Measurements from ENCODE around the gene ATP1A2. TPM values are rescaled to one million over a fixed set of nuclear protein-coding genes. Genes with fewer than 3 reads are reported as not detected.
A peak's percentile ranks its signal among the peaks of the same experiment; 100 is the strongest.

ATP1A2 gene
- total and polyA plus RNA-seq, 2 of the 8 experiments (the other 6 are each of a cell fraction or from before 2014, with no cell fraction given): 39.7 to 40.8 TPM

DNA sequence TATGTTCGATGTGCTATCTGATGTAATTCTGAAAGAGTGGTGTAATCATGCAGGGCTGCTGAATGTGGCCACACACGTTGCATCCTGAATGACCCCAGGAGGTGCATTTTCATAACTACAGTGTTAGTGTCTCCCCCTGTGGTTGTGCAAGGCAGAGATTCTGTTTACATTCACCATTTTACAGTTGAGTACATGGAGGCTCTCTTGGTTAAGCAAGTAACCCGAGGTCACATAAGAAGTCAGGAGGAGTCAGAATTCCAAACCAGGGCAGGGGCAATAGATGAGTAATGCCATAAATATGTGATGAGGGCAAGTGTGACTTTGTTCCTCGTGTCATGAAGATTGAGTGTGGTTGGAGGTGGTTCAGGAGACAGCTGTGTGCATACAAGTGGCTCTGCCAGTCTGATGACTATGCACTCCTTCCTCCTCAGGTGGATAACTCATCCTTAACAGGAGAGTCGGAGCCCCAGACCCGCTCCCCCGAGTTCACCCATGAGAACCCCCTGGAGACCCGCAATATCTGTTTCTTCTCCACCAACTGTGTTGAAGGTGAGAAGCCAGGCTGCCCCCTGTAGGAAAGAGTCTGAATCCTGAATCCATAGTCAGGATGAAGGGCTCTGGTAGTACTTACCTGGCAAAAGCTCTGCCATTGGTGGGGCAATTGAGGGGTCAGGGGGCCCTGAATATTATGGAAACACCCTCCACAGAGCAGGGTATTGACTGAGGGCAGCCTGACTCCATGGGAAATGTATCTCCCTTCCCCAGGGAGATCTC is 9.3 kb downstream of the ATP1A2 start:
- peaks cover 9 to 57% (median 47%) of the 10 kb centered on the region in 4 experiments; a peak in 7 of 8 replicates for H3K36me3 ChIP-seq (ENCODE audit: control insufficient read depth in 2 of 4, insufficient read depth in 4 of 4, low read length in 3 of 4)
- POLR2A ChIA-PET (ENCODE audit: partially characterized antibody): interaction anchor here (0.8 to 8.1 kb wide), 8 partner anchors 9 to 86 kb away, joined by 3 to 56 read pairs (median 4); partner anchors contain the start of gene ATP1A2
- no peak overlapping the region for H4K91ac ChIP-seq (replicated peaks; ENCODE audit: insufficient read length, low read length)
- no peak overlapping the region for H3K4me3 ChIP-seq (ENCODE audit: extremely low read depth in 1 of 4, insufficient read depth in 2 of 4, low read depth in 3 of 4, low read length in 4 of 4)
- H2BK120ac ChIP-seq (replicated peaks; ENCODE audit: low read depth, low read length): no peak overlapping the region
- no peak overlapping the region for H3K23ac ChIP-seq (ENCODE audit: insufficient read length)
- H3K79me2 ChIP-seq (ENCODE audit: control insufficient read depth in 1 of 2, insufficient read depth in 2 of 2, low read length in 2 of 2): no peaks in the 10 kb centered on the region
- DNase-seq (ENCODE audit: low read depth in 1 of 2, low spot score in 2 of 2) (no peak), FAIRE-seq (no peak)
- no peak overlapping the region for H2BK20ac ChIP-seq (ENCODE audit: low read length)
- no peak overlapping the region for H3K27ac ChIP-seq (ENCODE audit: low read depth, low read length)
- H2BK15ac ChIP-seq (ENCODE audit: low read length): no peak overlapping the region
- H2BK12ac ChIP-seq (ENCODE audit: low read depth, low read length): no peak overlapping the region
- TF ChIP-seq BCL11A (IDR thresholded peaks at IDR 0.05; ENCODE audit: low read depth in 2 of 2, low read length in 2 of 2) (no peak), EZH2 (IDR thresholded peaks at IDR 0.05; ENCODE audit: low read depth, low read length, severe bottlenecking) (no peak), CHD2 (IDR thresholded peaks at IDR 0.05; ENCODE audit: low read length) (no peak), RAD21 (IDR thresholded peaks at IDR 0.05 in 1 of 2, conservative IDR thresholded peaks at IDR 0.05 in 1 of 2; ENCODE audit: low read depth in 2 of 2, low read length in 2 of 2) (peak; percentile 30 to 47; a peak in 3 of 4 replicates)
- TF ChIP-seq, protein P1, sequence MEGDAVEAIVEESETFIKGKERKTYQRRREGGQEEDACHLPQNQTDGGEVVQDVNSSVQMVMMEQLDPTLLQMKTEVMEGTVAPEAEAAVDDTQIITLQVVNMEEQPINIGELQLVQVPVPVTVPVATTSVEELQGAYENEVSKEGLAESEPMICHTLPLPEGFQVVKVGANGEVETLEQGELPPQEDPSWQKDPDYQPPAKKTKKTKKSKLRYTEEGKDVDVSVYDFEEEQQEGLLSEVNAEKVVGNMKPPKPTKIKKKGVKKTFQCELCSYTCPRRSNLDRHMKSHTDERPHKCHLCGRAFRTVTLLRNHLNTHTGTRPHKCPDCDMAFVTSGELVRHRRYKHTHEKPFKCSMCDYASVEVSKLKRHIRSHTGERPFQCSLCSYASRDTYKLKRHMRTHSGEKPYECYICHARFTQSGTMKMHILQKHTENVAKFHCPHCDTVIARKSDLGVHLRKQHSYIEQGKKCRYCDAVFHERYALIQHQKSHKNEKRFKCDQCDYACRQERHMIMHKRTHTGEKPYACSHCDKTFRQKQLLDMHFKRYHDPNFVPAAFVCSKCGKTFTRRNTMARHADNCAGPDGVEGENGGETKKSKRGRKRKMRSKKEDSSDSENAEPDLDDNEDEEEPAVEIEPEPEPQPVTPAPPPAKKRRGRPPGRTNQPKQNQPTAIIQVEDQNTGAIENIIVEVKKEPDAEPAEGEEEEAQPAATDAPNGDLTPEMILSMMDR (IDR thresholded peaks at IDR 0.05; ENCODE audit: control extremely low read depth in 1 of 3, insufficient read depth in 1 of 3, low read depth in 1 of 3, low read length in 3 of 3): peak in 2 of 3 experiments; percentile 25 to 39; a peak in 3 of 4 replicates
- H3K18ac ChIP-seq (ENCODE audit: extremely low read depth, low read length): no peak overlapping the region
- H3K4ac ChIP-seq (replicated peaks; ENCODE audit: insufficient read length, low read depth, low read length): no peak overlapping the region
- H2AK5ac ChIP-seq (ENCODE audit: low read depth, low read length): no peak overlapping the region
- no peak overlapping the region for H3K4me2 ChIP-seq (ENCODE audit: insufficient read depth in 1 of 2, low read depth in 2 of 2, low read length in 2 of 2)
- peaks cover 0 to 6% (median 0%) of the 10 kb centered on the region in 4 experiments; a peak in 2 of 7 replicates for H3K4me1 ChIP-seq (replicated peaks in 1 of 4; ENCODE audit: control insufficient read depth in 3 of 4, insufficient read depth in 4 of 4, low read length in 3 of 4)
- H4K5ac ChIP-seq (ENCODE audit: insufficient read length, low read depth, low read length): no peak overlapping the region
- no peak overlapping the region for H3K56ac ChIP-seq (replicated peaks; ENCODE audit: insufficient read length, low read depth, low read length)
- peaks cover 3% of the 10 kb centered on the region; the same call in 1 of the 2 replicates for H3K79me1 ChIP-seq (ENCODE audit: low read depth, low read length)
- CTCF ChIA-PET (ENCODE audit: partially characterized antibody): interaction anchor here (0.6 to 18.1 kb wide), 23 partner anchors 13 to 233 kb away, joined by 3 to 256 read pairs (median 5); partner anchors contain the start of genes ATP1A2 and IGSF8
- no peaks in the 10 kb centered on the region for H3K9me3 ChIP-seq (ENCODE audit: insufficient read depth in 2 of 2, low read depth in 1 of 2, low read length in 1 of 2)
- H3K27me3 ChIP-seq (replicated peaks in 1 of 4; ENCODE audit: control insufficient read depth in 3 of 4, extremely low read depth in 1 of 4, insufficient read depth in 3 of 4, low read length in 3 of 4): no peaks in the 10 kb centered on the region
- H4K20me1 ChIP-seq (replicated peaks in 1 of 2; ENCODE audit: control insufficient read depth in 1 of 2, insufficient read depth in 2 of 2, low read length in 2 of 2): peaks cover 0 to 1% of the 10 kb centered on the region in 2 experiments
- no peak overlapping the region for H3K9ac ChIP-seq (replicated peaks in 1 of 4; ENCODE audit: extremely low read depth in 1 of 4, low read depth in 3 of 4, low read length in 3 of 4)
- 84% methylated on average over 8 of the region's 8 CpGs; no CpG with 5 or more reads in 1 of the 2 experiments for WGBS, 2 experiments (ENCODE audit: extremely low coverage in 1 of 2, insufficient coverage in 1 of 2, insufficient read length in 1 of 2, insufficient replicate concordance in 2 of 2, low coverage in 1 of 2, low lambda C conversion rate in 2 of 2, missing lambda C conversion rate in 1 of 2)
- H3K14ac ChIP-seq (ENCODE audit: insufficient read length): no peak overlapping the region
- no peak overlapping the region for H2BK5ac ChIP-seq (ENCODE audit: low read depth, low read length)
- H4K8ac ChIP-seq (ENCODE audit: extremely low read depth, insufficient read depth, low read length): no peak overlapping the region
- no peaks in the 10 kb centered on the region for H3K23me2 ChIP-seq (ENCODE audit: low read depth, low read length)
- no peak overlapping the region for H2AFZ ChIP-seq (ENCODE audit: low read length)
